Lung (tissue), 13 donors: ENCODE results near the gene PPCS. TPM values are rescaled to one million over a fixed set of nuclear protein-coding genes. Genes with fewer than 3 reads are reported as not detected.
"Not testable (repeated sequence)": the region's sequence is repeated elsewhere in the genome, so short reads cannot be mapped to it uniquely, and the experiment has no call there.

Experiments used
- ATAC-seq: fragments of 200-7000 bp; cut with Tn5 transposase; one replicate; pipeline ENCODE4 v1.9.1; 2020; ENCODE audit warnings: moderate number of reproducible peaks; ENCODE audit not compliant: insufficient read depth, low FRiP score
- DNase-seq, 3 donors: peaks; one replicate each; pipeline ENCODE4 v3.0.0-alpha.2; 2013 to 2017
- H3K27ac ChIP-seq, 2 donors: one replicate each; pipeline ENCODE4 v1.5.1; 2013; ENCODE audit warnings: mild to moderate bottlenecking in 2 of 2, moderate library complexity in 2 of 2, control low read depth in 1 of 2, inconsistent platforms in 1 of 2, low read depth in 1 of 2, low read length in 1 of 2
- H3K27me3 ChIP-seq, 3 donors: one replicate each; pipeline ENCODE4 v1.5.1; 2013; ENCODE audit warnings: low read length in 2 of 3; ENCODE audit not compliant: control insufficient read depth in 3 of 3, insufficient read depth in 3 of 3
- H3K36me3 ChIP-seq, 4 donors: one replicate each; pipeline ENCODE4 v1.5.1; 2013; ENCODE audit warnings: low read length in 4 of 4, mild to moderate bottlenecking in 1 of 4, moderate library complexity in 1 of 4; ENCODE audit not compliant: control insufficient read depth in 4 of 4, insufficient read depth in 4 of 4
- H3K4me1 ChIP-seq, 5 donors: one replicate each; pipeline ENCODE4 v1.5.1; 2013; ENCODE audit warnings: low read length in 5 of 5, mild to moderate bottlenecking in 2 of 5, moderate library complexity in 1 of 5; ENCODE audit not compliant: control insufficient read depth in 5 of 5, insufficient read depth in 5 of 5
- H3K4me3 ChIP-seq: one replicate; pipeline ENCODE4 v1.5.1; 2013; ENCODE audit warnings: mild to moderate bottlenecking, control low read depth, moderate library complexity
- H3K9ac ChIP-seq, 2 donors: one replicate each; pipeline ENCODE4 v1.5.1; 2013; ENCODE audit warnings: low read length in 2 of 2, control low read depth in 1 of 2; ENCODE audit not compliant: insufficient read depth in 1 of 2
- H3K9me3 ChIP-seq, 4 donors: one replicate each; pipeline ENCODE4 v1.5.1; 2013; ENCODE audit warnings: low read length in 3 of 4, mild to moderate bottlenecking in 1 of 4, moderate library complexity in 1 of 4; ENCODE audit not compliant: control insufficient read depth in 4 of 4, insufficient read depth in 3 of 4
- CTCF ChIP-seq: IDR thresholded peaks from 2 replicates; pipeline ENCODE4 v1.5.1; 2012; ENCODE audit warnings: mild to moderate bottlenecking; ENCODE audit errors: control extremely low read depth, extremely low read depth
- WGBS, 2 donors: extraction: QIAGEN DNeasy Blood & Tissue Kit; methylation state at CpG; one replicate each; pipeline ENCODE4 v1.1.7; 2013; 5-methylcytosine and 5-hydroxymethylcytosine counted together
- polyA plus RNA-seq, 2 donors: library from polyadenylated mRNA; stranded (reverse); fragments of 200-250 nt; gene quantifications; one replicate each; pipeline ENCODE4 v1.2.1, GENCODE V29; 2013
- small RNA-seq: library from RNA; depleted of rRNA; stranded (forward); fragments of <200 nt; gene quantifications from one replicate; pipeline ENCODE3, GENCODE V24; 2014; ENCODE audit warnings: low replicate concordance
- total RNA-seq, 2 donors: library from RNA; depleted of rRNA in 1 of 2; stranded (reverse); fragments of >200 nt in 1 of 2; gene quantifications; one replicate each; pipeline ENCODE4 v1.2.1, GENCODE V29; 2014 to 2021
- donor health status: control.
- donor health status: control.
- donor health status: Bipolar disorder and iron deficiency.
- donor health status: healthy.
- donor health status: DM: yes; HTN: yes; CAD: no.

Gene PPCS
- total and polyA plus RNA-seq, 4 donors = 33.0 to 103 (median 61.9) TPM

GRCh38 chr1:42490237-42490636 is 33.9 kb downstream of the PPCS start:
- Histone ChIP-seq H3K9ac (no peak overlapping the region), H3K9me3 (no peaks in the 10 kb centered on the region), H3K36me3 (peaks cover 0 to 2% (median 0%) of the 10 kb centered on the region in 4 donors), H3K4me1 (no peaks in the 10 kb centered on the region), H3K4me3 (no peak overlapping the region), H3K27ac (no peak overlapping the region), H3K27me3 (no peaks in the 10 kb centered on the region)
- TF ChIP-seq CTCF = no peak
- no peak for ATAC-seq
- 98 to 99% methylated on average over 3 of the region's 3 CpGs for WGBS, 2 donors
- DNase-seq = no peak

GRCh38 chr1:42502031-42502430 is 45.7 kb downstream of the PPCS start:
- WGBS, 2 donors = 92 to 93% methylated on average over 11 of the region's 11 CpGs
- Histone ChIP-seq H3K36me3 (peaks cover 0 to 11% (median 5%) of the 10 kb centered on the region in 4 donors), H3K9me3 (peaks cover 0 to 20% (median 14%) of the 10 kb centered on the region in 4 donors)
- H3K27me3 ChIP-seq, H3K4me3 ChIP-seq, ATAC-seq, H3K4me1 ChIP-seq, DNase-seq, H3K9ac ChIP-seq, H3K27ac ChIP-seq: not testable (repeated sequence)

- Histone ChIP-seq H3K36me3 (peaks cover 3 to 7% (median 4%) of the 10 kb centered on the region in 4 donors), H3K9me3 (peaks cover 4 to 37% (median 19%) of the 10 kb centered on the region in 4 donors)
- 95 to 96% methylated on average over 2 of the region's 2 CpGs for WGBS, 2 donors
Observed at GRCh38 chr1:42504535-42505128, 48.3 kb downstream of the PPCS start.

GRCh38 chr1:42506576-42506975 is 50.2 kb downstream of the PPCS start:
- H3K36me3 ChIP-seq = peaks cover 3 to 9% (median 4%) of the 10 kb centered on the region in 4 donors
- ATAC-seq = no peak
- DNase-seq = no peak
- 83 to 92% methylated on average over 1 of the region's 1 CpG for WGBS, 2 donors
- no peaks in the 10 kb centered on the region for H3K4me1 ChIP-seq
- TF ChIP-seq CTCF = no peak
- no peak overlapping the region for H3K4me3 ChIP-seq
- H3K27me3 ChIP-seq = no peaks in the 10 kb centered on the region
- H3K9ac ChIP-seq = no peak overlapping the region
- no peak overlapping the region for H3K27ac ChIP-seq
- H3K9me3 ChIP-seq = peaks cover 4 to 49% (median 24%) of the 10 kb centered on the region in 4 donors

More at GRCh38 chr1:42504535-42505128, 48.3 kb downstream of the PPCS start:
- no peak for ATAC-seq
- Histone ChIP-seq H3K27me3 (no peaks in the 10 kb centered on the region), H3K4me1 (no peaks in the 10 kb centered on the region), H3K27ac (no peak overlapping the region), H3K9ac (no peak overlapping the region), H3K4me3 (no peak overlapping the region)
- no peak for TF ChIP-seq CTCF
- DNase-seq = no peak

Small RNA genes lying within 50 kb of the gene (small RNA-seq; reads per million reads assigned to genes)
- gene TMSB4XP1 = not detected

Other genes with a start within 250 kb of the PPCS start
- 100 to 1,000 TPM in 1 of 2 donors, 10 to 100 TPM in 1; 39.6 to 106 TPM for gene FOXJ3, start 121.3 kb upstream of the PPCS start, total RNA-seq
- gene FOXJ3, start 121.3 kb upstream of the PPCS start, polyA plus RNA-seq = 10 to 100 TPM; 11.9 to 13.5 TPM
- 1 to 10 TPM in 1 of 2 donors, under 1 TPM in 1; 0.71 to 8.9 TPM for gene RIMKLA, start 75.8 kb upstream of the PPCS start, total RNA-seq
- gene RIMKLA, start 75.8 kb upstream of the PPCS start, polyA plus RNA-seq = 1 to 10 TPM in 1 of 2 donors, under 1 TPM in 1; 0.92 to 1.9 TPM
- gene ZMYND12, start 521 bp upstream of the PPCS start, total RNA-seq = 1 to 10 TPM; 6.6 to 9.1 TPM
- gene ZMYND12, start 521 bp upstream of the PPCS start, polyA plus RNA-seq = 1 to 10 TPM; 3.9 to 5.4 TPM
- 10 to 100 TPM; 13.5 to 21.4 TPM for gene CCDC30, start 6.7 kb downstream of the PPCS start, total RNA-seq
- 1 to 10 TPM; 1.5 to 5.0 TPM for gene CCDC30, start 6.7 kb downstream of the PPCS start, polyA plus RNA-seq
- gene PPIH, start 201.9 kb downstream of the PPCS start, total RNA-seq = 10 to 100 TPM; 28.6 to 31.0 TPM
- 10 to 100 TPM; 31.8 to 68.1 TPM for gene PPIH, start 201.9 kb downstream of the PPCS start, polyA plus RNA-seq
- 100 to 1,000 TPM; 298 to 617 TPM for gene YBX1, start 225.9 kb downstream of the PPCS start, total RNA-seq
- 100 to 1,000 TPM; 560 to 617 TPM for gene YBX1, start 225.9 kb downstream of the PPCS start, polyA plus RNA-seq